SU-DHL-6 (cell line): Measurements from ENCODE around the gene FLRT2.

Experiments used
- H2AFZ ChIP-seq: fragments of 200-600 bp; sonication (generic); 2 replicates; pipeline ENCODE4 v1.6.1; 2014; ENCODE audit warnings: low read depth, mild to moderate bottlenecking, moderate library complexity, mixed read lengths, antibody characterized with exemption, low read length; ENCODE audit not compliant: severe bottlenecking
- H3F3A ChIP-seq: fragments of 200-600 bp; shearing (Covaris generic); 2 replicates; pipeline ENCODE4 v1.6.0; 2016; ENCODE audit warnings: antibody characterized with exemption, mild to moderate bottlenecking; ENCODE audit not compliant: insufficient read depth
- H3K27ac ChIP-seq: fragments of 200-600 bp; sonication (generic); 2 replicates; pipeline ENCODE4 v1.5.1; 2016; ENCODE audit warnings: low read depth, mild to moderate bottlenecking, low read length, moderate library complexity, mixed read lengths
- H3K27me3 ChIP-seq: fragments of 200-600 bp; sonication (generic), shearing (Covaris generic); 2 replicates; pipeline ENCODE4 v1.6.0; 2014; ENCODE audit warnings: mild to moderate bottlenecking, low read length
- H3K36me3 ChIP-seq: fragments of 200-600 bp; sonication (generic); 2 replicates; pipeline ENCODE4 v1.6.1; 2014; ENCODE audit warnings: mild to moderate bottlenecking, low read length, mixed read lengths
- H3K4me2 ChIP-seq: fragments of 300-600, 200-600 bp; shearing (Covaris generic), sonication (generic); 2 replicates; pipeline ENCODE4 v1.6.0; 2014; ENCODE audit warnings: low read length, low read depth, mild to moderate bottlenecking; ENCODE audit not compliant: poor library complexity, severe bottlenecking
- H3K4me3 ChIP-seq: fragments of 200-600 bp; sonication (generic); 2 replicates; pipeline ENCODE4 v1.5.1; 2014; ENCODE audit warnings: antibody characterized with exemption, low read length, mild to moderate bottlenecking, mixed read lengths; ENCODE audit not compliant: insufficient read depth, poor library complexity, severe bottlenecking
- H3K79me2 ChIP-seq: fragments of 200-600 bp; sonication (generic); 2 replicates; pipeline ENCODE4 v1.6.1; 2014; ENCODE audit warnings: mild to moderate bottlenecking, low read length, moderate library complexity; ENCODE audit not compliant: insufficient read depth
- H3K9ac ChIP-seq: fragments of 200-600 bp; sonication (generic); 2 replicates; pipeline ENCODE4 v1.7.0; 2014; ENCODE audit warnings: mild to moderate bottlenecking, low read length
- H3K9me2 ChIP-seq: fragments of 200-600 bp; sonication (generic); replicated peaks from 2 replicates; pipeline ENCODE4 v1.6.1; 2014; ENCODE audit warnings: low read length; ENCODE audit not compliant: insufficient read depth
- H3K9me3 ChIP-seq: fragments of 200-600 bp; sonication (generic); 2 replicates; pipeline ENCODE4 v1.6.1; 2014; ENCODE audit warnings: low read length, mixed read lengths; ENCODE audit not compliant: insufficient read depth
- H4K20me1 ChIP-seq: fragments of 200-600 bp; sonication (generic); 2 replicates; pipeline ENCODE4 v1.6.1; 2014; ENCODE audit warnings: low read depth, mild to moderate bottlenecking, antibody characterized with exemption, low read length, moderate library complexity, mixed read lengths
- EZH2phosphoT487 ChIP-seq: fragments of 200-600 bp; sonication (generic), shearing (Covaris generic); conservative IDR thresholded peaks from 2 replicates; pipeline ENCODE4 v1.6.1; 2018; ENCODE audit warnings: mild to moderate bottlenecking, antibody characterized with exemption, low read length, moderate library complexity, mixed read lengths
- TF ChIP-seq, protein P1 (sequence below): fragments of 200-600 bp; sonication (generic); IDR thresholded peaks from one replicate; pipeline ENCODE4 v1.5.1; 2017; ENCODE audit warnings: antibody characterized with exemption, mild to moderate bottlenecking, low read length, moderate library complexity; ENCODE audit not compliant: insufficient read depth, poor library complexity, severe bottlenecking

Gene FLRT2

GRCh38 chr14:85520581-85520980, 9.4 kb upstream of the FLRT2 start:
- TF ChIP-seq EZH2phosphoT487: no peak
- no peak overlapping the region for H3K27ac ChIP-seq
- H3K4me3 ChIP-seq: no peak overlapping the region
- H3K9me3 ChIP-seq: no peaks in the 10 kb centered on the region
- H3K27me3 ChIP-seq: no peaks in the 10 kb centered on the region
- no peaks in the 10 kb centered on the region for H3K9me2 ChIP-seq
- no peaks in the 10 kb centered on the region for H3F3A ChIP-seq
- no peaks in the 10 kb centered on the region for H4K20me1 ChIP-seq
- H3K79me2 ChIP-seq: no peaks in the 10 kb centered on the region
- H3K9ac ChIP-seq: no peak overlapping the region
- H2AFZ ChIP-seq: no peak overlapping the region
- no peaks in the 10 kb centered on the region for H3K36me3 ChIP-seq
- H3K4me2 ChIP-seq: no peak overlapping the region

DNA sequence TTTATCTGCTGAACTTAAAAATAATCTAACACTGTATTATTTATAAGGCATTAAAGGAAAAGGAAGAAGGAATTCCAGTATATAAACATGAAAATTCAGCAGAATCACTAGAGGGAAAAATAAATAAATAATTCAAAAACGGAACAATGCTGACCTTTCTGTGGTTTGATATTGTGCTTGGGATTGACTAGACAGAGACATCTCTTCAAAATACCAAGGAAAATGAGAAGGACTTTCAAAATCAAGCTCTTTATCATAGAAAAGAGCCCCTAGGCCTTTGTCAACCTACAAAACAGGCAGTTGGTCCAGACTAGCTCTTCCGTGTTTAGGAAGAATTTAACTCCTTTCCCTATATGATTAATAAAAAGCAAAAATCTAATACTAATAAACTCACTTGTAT, 6.3 kb upstream of the FLRT2 start:
- Histone ChIP-seq H3K9me2 (no peaks in the 10 kb centered on the region), H3K4me2 (no peak overlapping the region), H4K20me1 (no peaks in the 10 kb centered on the region), H3K9ac (no peak overlapping the region), H3K27me3 (no peaks in the 10 kb centered on the region), H3K79me2 (no peaks in the 10 kb centered on the region), H2AFZ (no peak overlapping the region), H3F3A (no peaks in the 10 kb centered on the region), H3K9me3 (no peaks in the 10 kb centered on the region), H3K36me3 (no peaks in the 10 kb centered on the region), H3K27ac (no peak overlapping the region), H3K4me3 (no peak overlapping the region)
- TF ChIP-seq, protein P1, sequence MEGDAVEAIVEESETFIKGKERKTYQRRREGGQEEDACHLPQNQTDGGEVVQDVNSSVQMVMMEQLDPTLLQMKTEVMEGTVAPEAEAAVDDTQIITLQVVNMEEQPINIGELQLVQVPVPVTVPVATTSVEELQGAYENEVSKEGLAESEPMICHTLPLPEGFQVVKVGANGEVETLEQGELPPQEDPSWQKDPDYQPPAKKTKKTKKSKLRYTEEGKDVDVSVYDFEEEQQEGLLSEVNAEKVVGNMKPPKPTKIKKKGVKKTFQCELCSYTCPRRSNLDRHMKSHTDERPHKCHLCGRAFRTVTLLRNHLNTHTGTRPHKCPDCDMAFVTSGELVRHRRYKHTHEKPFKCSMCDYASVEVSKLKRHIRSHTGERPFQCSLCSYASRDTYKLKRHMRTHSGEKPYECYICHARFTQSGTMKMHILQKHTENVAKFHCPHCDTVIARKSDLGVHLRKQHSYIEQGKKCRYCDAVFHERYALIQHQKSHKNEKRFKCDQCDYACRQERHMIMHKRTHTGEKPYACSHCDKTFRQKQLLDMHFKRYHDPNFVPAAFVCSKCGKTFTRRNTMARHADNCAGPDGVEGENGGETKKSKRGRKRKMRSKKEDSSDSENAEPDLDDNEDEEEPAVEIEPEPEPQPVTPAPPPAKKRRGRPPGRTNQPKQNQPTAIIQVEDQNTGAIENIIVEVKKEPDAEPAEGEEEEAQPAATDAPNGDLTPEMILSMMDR: no peak
- no peak for TF ChIP-seq EZH2phosphoT487

DNA sequence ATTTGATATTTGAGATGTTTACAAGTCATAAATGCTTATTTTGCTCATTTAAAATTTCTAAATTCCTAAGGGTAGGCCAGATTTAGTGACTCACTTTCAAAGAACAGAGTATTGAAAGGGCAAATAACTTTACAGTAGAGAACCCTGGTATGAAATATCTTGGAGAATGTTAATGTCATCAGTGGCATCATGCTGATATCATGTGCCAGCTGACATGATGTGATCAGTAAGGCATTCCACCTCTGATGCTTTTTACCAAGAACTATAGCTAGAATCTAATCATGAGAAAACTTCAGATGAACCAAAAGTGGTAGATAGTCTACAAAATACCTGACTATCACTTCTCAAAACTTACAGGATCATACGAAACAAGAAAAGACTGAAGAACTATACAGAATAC, 2.9 kb upstream of the FLRT2 start:
- no peak overlapping the region for H3K27ac ChIP-seq
- no peaks in the 10 kb centered on the region for H3K27me3 ChIP-seq
- no peak overlapping the region for H2AFZ ChIP-seq
- H3K4me3 ChIP-seq: no peak overlapping the region
- no peaks in the 10 kb centered on the region for H3K79me2 ChIP-seq
- H3K36me3 ChIP-seq: no peaks in the 10 kb centered on the region
- H3K9me3 ChIP-seq: no peaks in the 10 kb centered on the region
- H3F3A ChIP-seq: no peaks in the 10 kb centered on the region
- H3K9ac ChIP-seq: no peak overlapping the region
- no peaks in the 10 kb centered on the region for H4K20me1 ChIP-seq
- no peak overlapping the region for H3K4me2 ChIP-seq
- H3K9me2 ChIP-seq: no peaks in the 10 kb centered on the region
- TF ChIP-seq, protein P1: no peak
- no peak for TF ChIP-seq EZH2phosphoT487

- H3K79me2 ChIP-seq: no peaks in the 10 kb centered on the region
- H3F3A ChIP-seq: no peaks in the 10 kb centered on the region
- H3K9ac ChIP-seq: no peak overlapping the region
- no peaks in the 10 kb centered on the region for H4K20me1 ChIP-seq
- no peak overlapping the region for H2AFZ ChIP-seq
- H3K4me3 ChIP-seq: no peak overlapping the region
- TF ChIP-seq, protein P1: no peak
- no peak for TF ChIP-seq EZH2phosphoT487
- no peak overlapping the region for H3K4me2 ChIP-seq
- H3K9me2 ChIP-seq: no peaks in the 10 kb centered on the region
- H3K9me3 ChIP-seq: no peaks in the 10 kb centered on the region
- H3K27ac ChIP-seq: no peak overlapping the region
- H3K27me3 ChIP-seq: no peaks in the 10 kb centered on the region
- no peaks in the 10 kb centered on the region for H3K36me3 ChIP-seq
These were observed 2.4 kb upstream of the FLRT2 start for GRCh38 chr14:85527445-85528035.
